Tibial artery (tissue), 4 donors: ENCODE results near the gene GALNTL6.

Experiments used
- DNase-seq, 2 donors: peaks; one replicate each; pipeline ENCODE4 v3.0.0-alpha.2; 2019
- H3K27ac ChIP-seq, 2 donors: fragments of 200-600 bp; sonication (generic) in 1 of 2; 1 replicate in 1 of 2; 2 replicates in 1 of 2; pipeline ENCODE4 v1.5.1; 2018 to 2019; ENCODE audit warnings: mild to moderate bottlenecking in 1 of 2
- H3K27me3 ChIP-seq, 2 donors: fragments of 200-600 bp; sonication (generic) in 1 of 2; one replicate each; pipeline versions ENCODE4 v1.5.1 to v1.6.0; 2016 to 2019
- H3K36me3 ChIP-seq, 3 donors: fragments of 200-600 bp; sonication (generic) in 2 of 3; one replicate each; pipeline ENCODE4 v1.5.1; 2016 to 2019; ENCODE audit warnings: mild to moderate bottlenecking in 2 of 3
- H3K4me1 ChIP-seq, 4 donors: fragments of 200-600 bp; sonication (generic) in 2 of 4; 1 replicate in 3 of 4; 2 replicates in 1 of 4; pipeline ENCODE4 v1.5.1; 2016 to 2019
- H3K4me3 ChIP-seq, 2 donors: fragments of 200-600 bp; sonication (generic) in 1 of 2; 1 replicate in 1 of 2; 2 replicates in 1 of 2; pipeline ENCODE4 v1.5.1; 2018 to 2019; ENCODE audit warnings: mild to moderate bottlenecking in 2 of 2
- H3K9me3 ChIP-seq, 3 donors: fragments of 200-600 bp; sonication (generic) in 1 of 3; one replicate each; pipeline ENCODE4 v1.5.1; 2016 to 2019
- intact Hi-C: fragments of 100-400 bp; cut with DNase I; formaldehyde crosslinking; loops from one replicate; pipeline ENCODE4 v1.15.0; 2023; ENCODE audit warnings: low total_unique reads
- TF ChIP-seq, protein P1 (sequence below), 2 experiments: fragments of 200-600 bp in 1 of 2; fragments of 450-650 bp in 1 of 2; IDR thresholded peaks; one replicate each; pipeline ENCODE4 v1.5.1; 2017 to 2019; ENCODE audit warnings: antibody characterized with exemption in 2 of 2, mild to moderate bottlenecking in 1 of 2, moderate library complexity in 1 of 2

Gene GALNTL6

DNA sequence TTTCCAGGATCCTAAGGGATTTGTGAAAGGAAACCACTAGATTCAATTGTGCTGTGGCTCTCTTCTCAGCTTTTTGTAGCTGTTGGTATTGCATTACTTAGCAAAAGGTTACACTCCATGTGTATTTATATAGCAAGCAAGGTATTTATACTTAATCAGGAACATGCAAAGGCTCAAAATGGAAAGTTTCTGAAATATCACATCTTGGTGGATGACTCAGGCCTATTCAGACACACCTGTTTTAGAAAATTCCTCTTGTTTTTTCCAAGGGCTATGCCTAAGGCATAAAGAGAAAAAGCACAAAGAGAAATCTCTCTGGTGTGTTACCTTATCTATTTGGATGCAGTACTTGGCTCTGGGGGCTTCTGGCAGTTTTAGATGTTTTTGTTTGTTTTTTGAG is 1211.0 kb downstream of the GALNTL6 start:
- intact Hi-C loops, result no loop called here
- H3K4me1 ChIP-seq, result peaks cover 0 to 6% (median 0%) of the 10 kb centered on the region in 4 donors
- H3K9me3 ChIP-seq, result no peaks in the 10 kb centered on the region
- no peak overlapping the region for H3K4me3 ChIP-seq
- no peaks in the 10 kb centered on the region for H3K27me3 ChIP-seq
- H3K27ac ChIP-seq, result no peak overlapping the region
- DNase-seq, result no peak
- no peaks in the 10 kb centered on the region for H3K36me3 ChIP-seq
- TF ChIP-seq, protein P1, sequence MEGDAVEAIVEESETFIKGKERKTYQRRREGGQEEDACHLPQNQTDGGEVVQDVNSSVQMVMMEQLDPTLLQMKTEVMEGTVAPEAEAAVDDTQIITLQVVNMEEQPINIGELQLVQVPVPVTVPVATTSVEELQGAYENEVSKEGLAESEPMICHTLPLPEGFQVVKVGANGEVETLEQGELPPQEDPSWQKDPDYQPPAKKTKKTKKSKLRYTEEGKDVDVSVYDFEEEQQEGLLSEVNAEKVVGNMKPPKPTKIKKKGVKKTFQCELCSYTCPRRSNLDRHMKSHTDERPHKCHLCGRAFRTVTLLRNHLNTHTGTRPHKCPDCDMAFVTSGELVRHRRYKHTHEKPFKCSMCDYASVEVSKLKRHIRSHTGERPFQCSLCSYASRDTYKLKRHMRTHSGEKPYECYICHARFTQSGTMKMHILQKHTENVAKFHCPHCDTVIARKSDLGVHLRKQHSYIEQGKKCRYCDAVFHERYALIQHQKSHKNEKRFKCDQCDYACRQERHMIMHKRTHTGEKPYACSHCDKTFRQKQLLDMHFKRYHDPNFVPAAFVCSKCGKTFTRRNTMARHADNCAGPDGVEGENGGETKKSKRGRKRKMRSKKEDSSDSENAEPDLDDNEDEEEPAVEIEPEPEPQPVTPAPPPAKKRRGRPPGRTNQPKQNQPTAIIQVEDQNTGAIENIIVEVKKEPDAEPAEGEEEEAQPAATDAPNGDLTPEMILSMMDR (IDR thresholded peaks at IDR 0.05), result no peak

- peak in 1 of 2 donors; percentile 35 for DNase-seq
Observed at GRCh38 chr4:173025131-173025530, 1211.9 kb downstream of the GALNTL6 start.

DNA sequence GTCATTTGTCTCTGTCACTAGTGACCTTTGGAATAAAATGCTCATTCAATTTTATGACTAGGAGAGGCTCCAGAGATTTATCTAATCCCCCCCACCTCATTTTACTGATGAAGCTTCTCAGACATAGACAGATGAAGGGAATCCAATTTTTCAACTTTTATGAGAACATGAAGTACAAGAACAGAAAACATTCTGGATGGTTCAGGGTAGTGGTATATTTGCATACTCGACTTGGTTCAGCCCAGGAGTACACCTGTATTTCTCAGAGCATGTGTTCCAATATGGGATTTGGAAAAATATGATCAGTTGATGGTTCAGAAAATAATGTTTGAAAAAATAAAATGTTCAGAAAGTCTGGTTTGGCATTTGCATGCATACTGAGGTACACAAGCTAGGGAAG is 1224.0 kb downstream of the GALNTL6 start:
- no peak overlapping the region for H3K27ac ChIP-seq
- no peaks in the 10 kb centered on the region for H3K9me3 ChIP-seq
- no peak for DNase-seq
- TF ChIP-seq, protein P1 (IDR thresholded peaks at IDR 0.05), result no peak
- H3K36me3 ChIP-seq, result no peaks in the 10 kb centered on the region
- intact Hi-C loops, result no loop called here
- peaks cover 0 to 17% (median 5%) of the 10 kb centered on the region in 4 donors for H3K4me1 ChIP-seq
- no peaks in the 10 kb centered on the region for H3K27me3 ChIP-seq
- H3K4me3 ChIP-seq, result no peak overlapping the region

More at GRCh38 chr4:173025131-173025530, 1211.9 kb downstream of the GALNTL6 start:
- TF ChIP-seq, protein P1 (IDR thresholded peaks at IDR 0.05), result peak; percentile 68 to 71
- peaks cover 0 to 6% (median 0%) of the 10 kb centered on the region in 4 donors for H3K4me1 ChIP-seq
- H3K9me3 ChIP-seq, result no peaks in the 10 kb centered on the region
- no peak overlapping the region for H3K27ac ChIP-seq
- H3K27me3 ChIP-seq, result no peaks in the 10 kb centered on the region
- intact Hi-C loops, result loop anchor here (5.0 kb wide), 1 partner anchor 232 kb away; no protein-coding TSS in a partner anchor
- no peak overlapping the region for H3K4me3 ChIP-seq
- no peaks in the 10 kb centered on the region for H3K36me3 ChIP-seq

DNA sequence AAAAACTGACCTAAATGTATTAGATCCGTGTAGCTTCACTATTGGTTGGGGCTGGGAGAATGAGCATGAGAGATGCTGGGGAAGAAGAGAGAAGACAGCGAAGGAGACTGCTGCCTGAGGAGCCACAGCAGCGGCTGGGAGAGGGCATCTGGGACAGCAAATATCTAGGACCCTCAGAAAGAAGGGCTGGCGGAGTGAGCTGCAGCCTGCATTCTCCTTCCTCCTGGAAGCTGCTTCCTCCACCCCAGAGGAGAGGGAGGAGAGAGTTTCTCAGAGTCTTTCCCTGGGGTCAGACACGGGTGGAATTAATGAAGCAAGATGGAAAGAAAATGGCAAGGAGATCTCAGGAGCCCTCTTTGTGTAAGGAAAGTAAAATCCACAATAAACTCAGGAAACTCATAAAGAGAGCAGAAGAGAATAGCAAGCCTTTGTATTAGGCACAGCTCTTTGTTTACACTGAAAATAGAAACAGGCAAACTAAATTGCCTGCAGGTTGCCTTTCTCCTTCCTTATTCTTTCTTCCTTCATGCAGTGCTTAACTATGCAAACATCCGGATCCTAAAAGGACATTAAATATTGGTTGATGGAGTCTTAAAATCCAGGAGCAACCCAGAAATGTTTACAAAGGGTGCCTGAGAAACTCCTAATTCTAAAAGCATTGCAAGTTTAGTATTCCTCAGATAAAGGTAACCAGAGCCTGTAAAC is 1225.1 kb downstream of the GALNTL6 start:
- no peaks in the 10 kb centered on the region for H3K9me3 ChIP-seq
- intact Hi-C loops, result no loop called here
- DNase-seq, result no peak
- TF ChIP-seq, protein P1 (IDR thresholded peaks at IDR 0.05), result no peak
- no peaks in the 10 kb centered on the region for H3K36me3 ChIP-seq
- H3K4me3 ChIP-seq, result no peak overlapping the region
- H3K4me1 ChIP-seq, result peaks cover 0 to 17% (median 5%) of the 10 kb centered on the region in 4 donors
- no peak overlapping the region for H3K27ac ChIP-seq
- H3K27me3 ChIP-seq, result no peaks in the 10 kb centered on the region

DNA sequence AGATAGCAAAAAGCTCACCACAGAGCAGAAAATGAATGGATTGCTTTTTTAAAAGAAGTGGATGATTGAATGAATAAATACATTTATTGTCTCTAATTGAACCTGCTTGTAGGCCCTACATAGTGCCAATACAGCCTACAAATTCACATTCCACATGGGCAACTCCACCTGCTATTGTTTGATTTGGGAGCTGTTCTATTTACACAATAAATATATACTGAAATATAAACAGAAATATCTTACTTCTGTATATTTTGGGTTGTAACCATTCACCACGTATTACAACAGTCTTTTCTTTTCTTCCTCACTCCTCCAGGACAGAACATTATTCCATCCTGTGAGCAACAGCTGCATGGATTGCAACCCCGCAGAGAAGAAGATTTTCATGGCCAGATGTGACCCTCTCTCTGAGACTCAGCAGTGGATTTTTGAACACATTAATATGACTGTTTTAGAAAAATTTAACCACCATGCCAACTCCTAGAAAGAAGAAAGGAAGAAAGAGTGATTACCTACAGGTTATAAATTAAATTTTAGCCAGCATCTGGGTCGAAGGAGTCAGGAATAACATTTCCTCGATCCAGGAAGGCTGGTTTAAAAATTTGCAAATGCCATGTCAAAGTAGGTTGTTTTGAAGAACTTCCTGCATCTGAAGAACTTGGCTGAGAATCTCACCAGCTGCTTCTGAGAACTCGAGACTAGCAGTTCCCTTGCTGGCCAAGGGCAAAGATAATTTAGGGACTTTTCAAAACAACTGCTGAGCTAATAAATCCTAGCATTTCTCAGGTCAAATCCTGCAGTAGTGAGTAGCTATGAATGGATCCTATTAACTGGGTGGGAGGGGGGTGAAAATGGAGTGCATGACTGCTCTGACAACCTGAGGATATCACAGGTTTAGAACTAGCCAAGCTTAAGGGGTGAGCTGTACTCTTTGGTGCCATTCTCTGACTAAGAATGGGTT is 1226.7 kb downstream of the GALNTL6 start:
- peak in 1 of 2 donors; percentile 25 for DNase-seq
- no peaks in the 10 kb centered on the region for H3K36me3 ChIP-seq
- peaks cover 0 to 17% (median 5%) of the 10 kb centered on the region in 4 donors for H3K4me1 ChIP-seq
- TF ChIP-seq, protein P1 (IDR thresholded peaks at IDR 0.05), result no peak
- intact Hi-C loops, result no loop called here
- peak overlapping the region; percentile 10 to 14 for H3K27ac ChIP-seq
- H3K4me3 ChIP-seq, result no peak overlapping the region
- H3K27me3 ChIP-seq, result no peaks in the 10 kb centered on the region
- H3K9me3 ChIP-seq, result no peaks in the 10 kb centered on the region
